ENCODE results near the gene SIM2.

SIM2 gene

DNA sequence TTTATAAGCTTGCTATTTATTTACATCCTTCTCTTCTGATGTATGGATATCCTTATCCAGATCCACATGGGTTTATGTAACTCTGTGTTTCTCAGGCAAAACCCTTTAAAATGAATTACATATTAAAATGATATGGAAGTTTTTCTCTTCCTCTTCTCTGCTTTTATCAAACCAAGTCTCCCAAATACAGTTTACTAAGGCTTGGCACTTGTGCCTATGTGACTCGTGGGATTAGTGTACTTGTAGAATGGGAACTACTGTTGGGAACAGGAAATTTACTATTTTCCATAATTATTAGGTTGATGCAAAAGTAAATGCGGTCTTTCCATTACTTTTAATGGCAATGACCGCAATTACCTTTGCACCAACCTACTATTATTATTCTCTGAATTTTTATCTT lies 14.8 kb downstream of the SIM2 start:
- in situ Hi-C loops (cut with MboI; ENCODE audit: low sequenced_read_pairs), result no loop called here

DNA sequence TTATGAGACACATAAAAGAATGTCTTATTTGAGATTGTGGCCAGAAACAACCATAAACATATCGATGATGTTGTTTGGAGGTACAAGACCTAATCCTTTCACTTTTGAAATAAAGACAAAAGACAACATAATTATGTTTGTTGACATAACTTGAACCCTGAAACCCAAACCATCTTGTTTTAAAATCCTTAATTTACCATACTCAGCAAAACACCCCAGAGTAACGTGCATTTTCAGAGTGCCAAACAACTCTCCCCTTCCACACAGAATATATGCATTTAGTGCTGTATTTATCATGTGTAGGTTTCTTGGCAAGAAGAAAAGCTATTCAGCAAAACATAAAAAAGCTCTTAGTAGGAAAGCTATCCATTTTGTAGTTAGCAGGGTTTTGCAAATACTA lies 17.5 kb downstream of the SIM2 start:
- in situ Hi-C loops (cut with MboI; ENCODE audit: low sequenced_read_pairs), result no loop called here

GRCh38 chr21:36716836-36717235 lies 17.9 kb downstream of the SIM2 start:
- in situ Hi-C loops (cut with MboI; ENCODE audit: low sequenced_read_pairs), result no loop called here

DNA sequence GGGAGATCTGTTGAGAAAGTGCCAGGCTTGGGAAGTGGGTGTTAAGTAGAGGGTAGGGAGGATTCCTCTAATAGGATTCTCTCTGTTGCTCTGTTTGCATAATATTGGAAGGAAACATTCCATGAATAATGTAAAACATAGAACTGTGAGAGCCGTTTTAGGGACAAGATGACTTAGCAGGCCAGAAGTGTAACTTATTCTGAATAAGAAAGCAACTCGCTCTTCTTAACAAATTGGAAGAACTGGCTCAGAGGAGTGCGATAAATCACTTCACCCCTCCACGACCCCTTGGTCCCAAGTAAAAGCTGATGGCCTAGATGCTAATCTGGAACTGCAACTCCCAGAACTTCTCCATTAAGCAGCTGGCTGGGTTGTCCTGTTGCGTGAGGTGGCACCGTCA lies 19.1 kb downstream of the SIM2 start:
- in situ Hi-C loops (cut with MboI; ENCODE audit: low sequenced_read_pairs), result no loop called here

- in situ Hi-C loops (cut with MboI; ENCODE audit: low sequenced_read_pairs), result no loop called here
Observed at GRCh38 chr21:36718951-36719501, 20.1 kb downstream of the SIM2 start.

- in situ Hi-C loops (cut with MboI; ENCODE audit: low sequenced_read_pairs), result no loop called here
Observed at GRCh38 chr21:36719614-36720013, 20.7 kb downstream of the SIM2 start.

DNA sequence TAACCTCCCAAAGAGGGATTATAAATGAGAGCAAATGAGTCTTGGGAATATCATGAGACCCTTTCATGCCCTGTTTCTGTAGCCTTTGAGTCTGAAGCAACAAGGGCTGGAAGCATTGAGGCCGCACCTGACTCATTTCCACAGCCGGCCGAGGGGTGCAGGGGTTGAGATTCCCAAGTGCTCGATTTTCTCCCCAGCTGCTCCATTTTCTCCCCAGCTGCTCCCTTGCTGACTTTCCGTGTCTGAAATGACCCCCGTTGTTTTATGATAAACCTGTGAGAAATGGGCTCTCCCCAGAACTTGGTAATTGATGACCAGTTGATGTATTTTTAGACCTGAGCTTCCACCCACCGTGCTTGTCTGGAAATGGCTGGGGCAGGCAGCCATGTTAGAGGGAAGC lies 22.9 kb downstream of the SIM2 start:
- in situ Hi-C loops (cut with MboI; ENCODE audit: low sequenced_read_pairs), result no loop called here

DNA sequence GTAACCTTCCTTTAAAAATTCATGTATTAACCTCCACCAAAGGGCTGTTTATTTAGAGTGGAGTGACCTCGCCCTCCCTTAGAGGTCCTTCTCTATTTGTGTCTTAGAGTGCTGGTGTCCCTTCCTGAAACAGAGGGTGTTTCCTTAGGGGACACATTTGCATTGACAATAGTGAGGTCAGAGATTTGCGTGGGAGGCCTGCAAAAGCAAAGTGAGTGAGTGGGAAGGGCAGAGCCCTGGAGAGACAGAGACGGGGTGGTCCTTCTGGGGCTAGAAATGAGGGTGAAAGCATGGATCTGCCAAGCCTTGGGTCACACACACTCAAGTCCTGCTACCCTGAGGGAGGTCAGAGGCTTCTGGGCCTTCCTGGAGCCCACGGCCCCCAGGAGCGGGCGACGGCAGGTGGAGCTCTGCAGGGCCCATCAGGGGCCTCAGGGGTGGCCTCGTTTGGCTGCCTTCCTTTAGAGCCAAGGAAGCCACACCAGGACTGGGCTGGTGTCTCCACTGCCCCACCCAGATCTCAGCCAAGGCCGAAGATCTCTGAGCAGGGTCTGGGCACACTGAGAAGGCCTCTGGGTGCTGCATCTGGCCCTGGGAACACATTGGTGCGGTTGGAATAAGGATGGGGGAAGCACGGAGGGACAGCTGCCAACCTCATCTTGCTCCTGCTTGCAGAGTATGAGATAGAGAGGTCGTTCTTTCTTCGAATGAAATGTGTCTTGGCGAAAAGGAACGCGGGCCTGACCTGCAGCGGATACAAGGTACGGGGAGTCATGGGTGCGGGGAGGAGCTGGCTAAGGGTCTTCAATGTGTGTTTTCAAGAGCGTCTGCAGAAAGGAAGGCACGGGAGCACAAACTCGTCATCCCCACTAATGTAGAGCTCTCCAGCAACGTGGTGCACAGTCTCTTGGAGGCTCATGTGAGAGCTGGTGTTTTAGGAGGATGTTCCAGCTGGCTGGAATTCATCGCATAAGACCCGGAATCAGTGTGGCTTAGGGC lies 23.8 kb downstream of the SIM2 start:
- in situ Hi-C loops (cut with MboI; ENCODE audit: low sequenced_read_pairs), result no loop called here

GRCh38 chr21:36723371-36723881 lies 24.5 kb downstream of the SIM2 start:
- in situ Hi-C loops (cut with MboI; ENCODE audit: low sequenced_read_pairs), result no loop called here

GRCh38 chr21:36724660-36725059 lies 25.7 kb downstream of the SIM2 start:
- in situ Hi-C loops (cut with MboI; ENCODE audit: low sequenced_read_pairs), result no loop called here

GRCh38 chr21:36725793-36726386 lies 27.0 kb downstream of the SIM2 start:
- in situ Hi-C loops (cut with MboI; ENCODE audit: low sequenced_read_pairs), result no loop called here

GRCh38 chr21:36727866-36728265 lies 29.0 kb downstream of the SIM2 start:
- in situ Hi-C loops (cut with MboI; ENCODE audit: low sequenced_read_pairs), result no loop called here

- in situ Hi-C loops (cut with MboI; ENCODE audit: low sequenced_read_pairs), result no loop called here
Observed at GRCh38 chr21:36728371-36729111, 29.6 kb downstream of the SIM2 start.

GRCh38 chr21:36729310-36729970 lies 30.5 kb downstream of the SIM2 start:
- in situ Hi-C loops (cut with MboI; ENCODE audit: low sequenced_read_pairs), result no loop called here

DNA sequence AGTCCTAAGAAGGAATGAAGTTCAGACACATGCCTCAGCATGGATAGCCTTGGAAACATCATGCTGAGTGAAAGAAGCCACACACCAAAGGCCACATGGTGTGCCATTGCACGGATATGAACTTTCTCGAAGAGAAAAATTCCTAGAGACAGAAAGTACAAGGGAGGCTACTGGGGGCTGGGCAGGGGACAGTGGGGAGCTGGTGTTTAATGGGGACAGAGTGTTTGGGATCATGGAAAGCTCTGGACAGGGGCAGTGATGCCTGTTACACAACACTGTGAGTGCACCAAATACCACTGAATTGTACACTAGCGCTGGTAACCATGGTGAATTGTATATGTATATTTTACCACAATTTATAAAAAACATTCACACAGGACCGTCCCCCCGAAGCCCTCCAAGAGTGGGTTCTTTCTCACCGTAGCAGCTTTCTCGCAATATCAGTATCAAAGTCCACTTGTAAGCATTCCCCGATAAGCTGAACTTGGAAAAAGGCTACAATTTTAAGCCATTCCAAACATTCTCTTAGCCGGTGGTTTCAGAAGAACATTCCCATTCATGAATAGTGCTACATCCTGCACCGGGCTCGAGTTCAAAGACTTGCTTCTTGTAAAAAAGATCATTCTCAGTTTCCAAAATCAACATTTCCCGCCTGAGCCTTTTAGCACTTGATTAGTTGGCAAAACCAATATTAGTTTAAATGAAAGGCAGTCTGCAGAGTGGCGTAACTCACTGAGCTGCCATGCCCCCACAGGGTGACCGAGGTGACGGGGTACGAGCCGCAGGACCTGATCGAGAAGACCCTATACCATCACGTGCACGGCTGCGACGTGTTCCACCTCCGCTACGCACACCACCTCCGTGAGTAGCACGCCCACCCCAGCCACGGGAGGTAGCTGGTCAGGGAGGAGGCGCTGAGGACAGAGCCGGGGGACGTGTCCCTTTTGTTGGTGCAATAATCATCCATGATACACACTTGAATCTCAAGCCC lies 31.7 kb downstream of the SIM2 start:
- in situ Hi-C loops (cut with MboI; ENCODE audit: low sequenced_read_pairs), result no loop called here

DNA sequence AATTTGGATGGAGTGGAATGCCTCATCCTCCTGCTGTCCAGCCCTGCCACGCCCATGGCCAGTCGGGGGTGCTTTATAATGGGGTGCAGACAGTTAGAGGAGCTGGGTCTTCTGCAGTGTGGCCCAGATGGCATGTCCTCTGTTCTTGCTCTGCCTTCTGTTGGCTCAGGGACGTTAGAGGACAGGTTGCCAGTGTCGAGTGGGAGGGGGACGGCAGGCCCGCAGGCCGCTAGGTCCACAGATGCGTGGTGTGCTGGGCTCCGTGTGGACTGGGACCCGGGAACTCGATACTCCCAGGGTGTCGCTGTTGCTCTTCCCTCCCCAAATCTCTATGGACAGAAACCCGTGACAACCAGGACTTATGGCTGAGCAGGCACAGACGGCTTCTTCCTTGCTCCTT lies 33.3 kb downstream of the SIM2 start:
- in situ Hi-C loops (cut with MboI; ENCODE audit: low sequenced_read_pairs), result no loop called here

GRCh38 chr21:36732761-36733160 lies 33.8 kb downstream of the SIM2 start:
- in situ Hi-C loops (cut with MboI; ENCODE audit: low sequenced_read_pairs), result no loop called here

DNA sequence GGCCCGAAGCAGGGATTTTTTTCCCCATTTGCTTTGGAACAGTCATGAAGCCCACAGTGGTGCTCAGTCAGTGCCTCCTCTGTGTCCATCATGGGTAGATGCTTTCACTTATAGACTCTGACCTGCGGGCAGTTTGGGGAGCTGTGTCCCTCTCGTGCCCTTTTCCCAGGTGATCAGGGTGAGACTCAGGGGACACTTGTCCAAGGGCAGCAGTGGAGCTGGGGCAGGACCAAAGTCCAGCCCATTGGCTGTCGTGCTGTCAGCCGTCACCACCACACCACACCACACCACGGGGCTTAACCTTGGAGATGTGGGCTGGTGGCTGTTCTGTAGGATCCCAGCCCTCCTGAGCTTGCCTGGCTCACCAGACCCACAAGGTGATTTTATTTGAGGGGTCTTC lies 34.9 kb downstream of the SIM2 start:
- in situ Hi-C loops (cut with MboI; ENCODE audit: low sequenced_read_pairs), result no loop called here

All from hTERT RPE-1 (cell line).